A549 (cell line): ENCODE results near the gene NUP188.
"Not testable (repeated sequence)": the region's sequence is repeated elsewhere in the genome, so short reads cannot be mapped to it uniquely, and the experiment has no call there.

Experiments
- FOSL2 ChIP-seq, 2 experiments: fragments of 450-650 bp in 1 of 2; fragments of >200 bp in 1 of 2; sonication (Bioruptor Twin) in 1 of 2; formaldehyde crosslinking; IDR thresholded peaks; 2 replicates each; pipeline versions ENCODE4 v1.5.0 to v1.6.1; 2016 to 2020; ENCODE audit warnings: mild to moderate bottlenecking in 1 of 2, moderate library complexity in 1 of 2
- PHF8 ChIP-seq: fragments of 200-600 bp; sonication (generic); IDR thresholded peaks from 2 replicates; pipeline ENCODE4 v1.6.1; 2016; ENCODE audit warnings: low read depth, mild to moderate bottlenecking, antibody characterized with exemption, moderate library complexity, borderline replicate concordance
- SMC3 ChIP-seq: fragments of >200 bp; sonication (Bioruptor Twin); formaldehyde crosslinking; IDR thresholded peaks from 3 replicates; pipeline ENCODE4 v1.6.1; 2018; ENCODE audit warnings: inconsistent platforms
- ZFP36 ChIP-seq: fragments of 450-650 bp; IDR thresholded peaks from 2 replicates; pipeline ENCODE4 v1.6.1; 2014; ENCODE audit warnings: borderline replicate concordance; ENCODE audit not compliant: partially characterized antibody

DNA sequence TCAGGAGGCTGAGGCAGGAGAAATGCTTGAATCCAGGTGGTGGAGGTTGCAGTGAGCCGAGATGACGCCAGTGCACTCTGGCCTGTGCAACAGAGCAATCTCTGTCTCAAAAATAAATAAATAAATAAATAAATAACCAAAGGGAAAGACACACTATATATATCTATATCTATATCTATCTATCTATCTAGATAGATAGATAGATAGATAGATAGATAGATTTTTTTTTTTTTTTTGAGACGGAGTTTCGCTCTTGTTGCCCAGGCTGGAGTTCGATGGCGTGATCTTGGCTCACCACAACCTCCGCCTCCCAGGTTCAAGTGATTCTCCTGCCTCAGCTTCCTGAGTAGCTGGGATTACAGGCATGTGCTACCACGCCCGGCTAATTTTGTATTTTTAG lies 13.9 kb downstream of the NUP188 start:
- not testable (repeated sequence) for TF ChIP-seq FOSL2 (IDR thresholded peaks at IDR 0.05); FOSL2 (CRISPR knock-in tag; IDR thresholded peaks at IDR 0.05); PHF8; ZFP36; SMC3
